Hepatocyte (in vitro differentiated cells): ENCODE results near the gene IGF2BP1. TPM values are rescaled to one million over a fixed set of nuclear protein-coding genes. Genes with fewer than 3 reads are reported as not detected.

Experiments
- DNase-seq: peaks from one replicate; pipeline ENCODE4 v3.0.0-alpha.2; 2016; ENCODE audit warnings: low spot score
- H2AFZ ChIP-seq: fragments of 200-600 bp; sonication (generic); 2 replicates; pipeline ENCODE4 v1.6.0; 2016; ENCODE audit warnings: antibody characterized with exemption, mild to moderate bottlenecking
- H3K27ac ChIP-seq: fragments of 200-600 bp; sonication (generic); 2 replicates; pipeline ENCODE4 v1.5.1; 2016; ENCODE audit warnings: mild to moderate bottlenecking
- H3K27me3 ChIP-seq: fragments of 200-600 bp; sonication (generic); 2 replicates; pipeline ENCODE4 v1.6.1; 2016
- H3K36me3 ChIP-seq: fragments of 200-600 bp; sonication (generic); replicated peaks from 2 replicates; pipeline ENCODE4 v1.5.1; 2016; ENCODE audit warnings: low read depth; ENCODE audit not compliant: insufficient read depth
- H3K4me1 ChIP-seq: fragments of 200-600 bp; sonication (generic); 2 replicates; pipeline ENCODE4 v1.5.1; 2016; ENCODE audit warnings: mild to moderate bottlenecking, moderate library complexity; ENCODE audit not compliant: insufficient read depth
- H3K4me2 ChIP-seq: fragments of 200-600 bp; sonication (generic); 2 replicates; pipeline ENCODE4 v1.6.0; 2016
- H3K4me3 ChIP-seq: fragments of 200-600 bp; sonication (generic); 2 replicates; pipeline ENCODE4 v1.5.1; 2016; ENCODE audit warnings: mild to moderate bottlenecking
- H3K79me2 ChIP-seq: fragments of 200-600 bp; sonication (generic); 2 replicates; pipeline ENCODE4 v1.6.0; 2017; ENCODE audit warnings: mild to moderate bottlenecking
- H3K9me2 ChIP-seq: fragments of 200-600 bp; sonication (generic); replicated peaks from 2 replicates; pipeline ENCODE4 v1.6.0; 2017; ENCODE audit warnings: mild to moderate bottlenecking; ENCODE audit not compliant: insufficient read depth
- H3K9me3 ChIP-seq: fragments of 200-600 bp; sonication (generic); 2 replicates; pipeline ENCODE4 v1.5.1; 2016; ENCODE audit warnings: low read depth, mild to moderate bottlenecking
- H4K20me1 ChIP-seq: fragments of 200-600 bp; sonication (generic); 2 replicates; pipeline ENCODE4 v1.6.0; 2016; ENCODE audit warnings: mild to moderate bottlenecking; ENCODE audit not compliant: insufficient read depth, poor library complexity, severe bottlenecking
- EZH2 ChIP-seq: fragments of 200-600 bp; sonication (generic); IDR thresholded peaks from 2 replicates; pipeline ENCODE4 v1.6.1; 2016; ENCODE audit warnings: antibody characterized with exemption, mild to moderate bottlenecking, borderline replicate concordance
- EZH2phosphoT487 ChIP-seq: fragments of 200-600 bp; sonication (generic); IDR thresholded peaks from one replicate; pipeline ENCODE4 v1.6.1; 2018; ENCODE audit warnings: antibody characterized with exemption, mild to moderate bottlenecking, low read depth, moderate library complexity; ENCODE audit not compliant: unreplicated experiment, severe bottlenecking
- WGBS: methylation state at CpG from one replicate; pipeline ENCODE4 v1.1.6; 2016; ENCODE audit warnings: low lambda C conversion rate; ENCODE audit errors: missing lambda C conversion rate; 5-methylcytosine and 5-hydroxymethylcytosine counted together
- polyA plus RNA-seq: library from polyadenylated mRNA; unstranded; fragments of >200 nt; fragmentation: Nextera tagmentation; extraction: Ambion mirVana; gene quantifications from 2 replicates; pipeline ENCODE4 v1.2.1, GENCODE V29; 2016
- total RNA-seq: library from RNA; depleted of rRNA; stranded (reverse); fragments of >200 nt; gene quantifications from 2 replicates; pipeline ENCODE4 v1.2.3, GENCODE V29; 2014
- TF ChIP-seq, protein P1 (sequence below): fragments of 200-600 bp; sonication (generic); IDR thresholded peaks from 2 replicates; pipeline ENCODE4 v1.5.1; 2016; ENCODE audit warnings: antibody characterized with exemption, mild to moderate bottlenecking; ENCODE audit not compliant: poor library complexity

The IGF2BP1 gene
- total and polyA plus RNA-seq, 2 experiments from 2014 or later = 40.7 to 50.0 TPM

DNA sequence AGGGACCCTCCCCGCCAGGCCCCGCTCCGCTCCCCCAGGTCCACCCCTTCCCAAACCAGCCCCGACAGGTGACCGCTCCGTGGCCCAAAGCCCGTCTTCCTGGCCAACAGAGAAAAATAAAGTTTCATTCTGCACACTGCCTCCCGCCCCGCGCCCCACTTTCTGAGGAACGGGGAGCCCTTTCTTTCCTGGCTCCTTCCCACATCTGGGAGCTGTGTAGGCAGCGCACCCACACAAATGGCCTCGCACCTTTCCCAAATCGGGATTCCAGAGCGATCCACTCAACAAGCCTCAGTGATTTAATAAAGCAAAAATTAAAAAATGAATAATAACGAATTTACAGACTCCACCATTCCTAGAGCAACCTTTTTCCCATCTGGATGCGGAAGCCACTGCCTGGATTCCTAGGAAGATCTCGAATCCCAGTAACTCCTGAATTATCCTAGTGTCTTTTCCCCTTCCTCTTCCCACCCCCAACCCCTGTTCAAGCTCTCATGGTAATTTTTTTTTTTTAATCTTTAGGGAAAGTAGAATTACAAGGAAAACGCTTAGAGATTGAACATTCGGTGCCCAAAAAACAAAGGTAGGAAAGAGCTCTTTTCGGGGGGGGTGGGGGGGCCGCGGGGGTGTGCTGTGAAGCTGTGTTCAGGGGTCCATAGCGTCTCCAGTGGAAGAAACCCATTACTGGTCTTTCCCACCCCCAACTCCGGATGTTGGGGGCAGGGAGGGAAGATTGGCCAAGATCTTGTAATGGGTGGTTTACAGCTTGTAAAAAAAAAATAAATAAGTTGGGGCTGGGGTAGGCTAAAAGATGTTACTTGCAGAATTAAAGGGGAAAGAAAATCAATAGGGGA is 1.6 kb downstream of the IGF2BP1 start:
- Histone ChIP-seq H3K4me2 (peak overlapping the region; percentile 92), H4K20me1 (peaks cover 15% of the 10 kb centered on the region), H2AFZ (peak overlapping the region; percentile 88), H3K79me2 (peaks cover 64% of the 10 kb centered on the region), H3K9me3 (no peaks in the 10 kb centered on the region), H3K9me2 (no peaks in the 10 kb centered on the region), H3K27me3 (no peaks in the 10 kb centered on the region), H3K27ac (peak overlapping the region; percentile 99), H3K36me3 (no peaks in the 10 kb centered on the region), H3K4me3 (peak overlapping the region; percentile 87), H3K4me1 (peaks cover 24% of the 10 kb centered on the region)
- WGBS = 2% methylated on average over 17 of the region's 25 CpGs
- peak; percentile 59 for DNase-seq
- no peak for TF ChIP-seq EZH2phosphoT487
- TF ChIP-seq, protein P1, sequence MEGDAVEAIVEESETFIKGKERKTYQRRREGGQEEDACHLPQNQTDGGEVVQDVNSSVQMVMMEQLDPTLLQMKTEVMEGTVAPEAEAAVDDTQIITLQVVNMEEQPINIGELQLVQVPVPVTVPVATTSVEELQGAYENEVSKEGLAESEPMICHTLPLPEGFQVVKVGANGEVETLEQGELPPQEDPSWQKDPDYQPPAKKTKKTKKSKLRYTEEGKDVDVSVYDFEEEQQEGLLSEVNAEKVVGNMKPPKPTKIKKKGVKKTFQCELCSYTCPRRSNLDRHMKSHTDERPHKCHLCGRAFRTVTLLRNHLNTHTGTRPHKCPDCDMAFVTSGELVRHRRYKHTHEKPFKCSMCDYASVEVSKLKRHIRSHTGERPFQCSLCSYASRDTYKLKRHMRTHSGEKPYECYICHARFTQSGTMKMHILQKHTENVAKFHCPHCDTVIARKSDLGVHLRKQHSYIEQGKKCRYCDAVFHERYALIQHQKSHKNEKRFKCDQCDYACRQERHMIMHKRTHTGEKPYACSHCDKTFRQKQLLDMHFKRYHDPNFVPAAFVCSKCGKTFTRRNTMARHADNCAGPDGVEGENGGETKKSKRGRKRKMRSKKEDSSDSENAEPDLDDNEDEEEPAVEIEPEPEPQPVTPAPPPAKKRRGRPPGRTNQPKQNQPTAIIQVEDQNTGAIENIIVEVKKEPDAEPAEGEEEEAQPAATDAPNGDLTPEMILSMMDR = peak; percentile 39
- no peak for TF ChIP-seq EZH2

DNA sequence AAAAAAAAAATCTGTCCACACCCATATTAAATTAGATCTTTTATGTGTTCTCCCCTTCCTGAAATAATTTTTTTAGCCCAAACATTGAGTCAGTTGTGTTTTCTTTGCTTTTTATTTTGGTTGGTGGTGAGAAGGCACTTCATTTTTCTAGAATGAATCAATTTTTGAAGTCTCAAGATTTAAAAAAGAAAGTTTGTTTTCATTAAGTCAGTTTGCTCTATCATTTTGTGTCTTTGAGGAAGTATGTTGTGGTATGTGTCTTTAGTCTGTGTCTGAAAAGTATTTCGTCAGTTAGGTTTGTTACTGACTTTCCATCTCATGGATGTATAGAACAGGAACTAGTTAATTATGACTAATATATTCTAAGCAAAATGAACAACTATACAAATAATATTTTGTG is 3.8 kb downstream of the IGF2BP1 start:
- Histone ChIP-seq H3K27ac (peak overlapping the region; percentile 99), H3K4me3 (peak overlapping the region; percentile 87), H3K9me2 (no peaks in the 10 kb centered on the region), H3K4me2 (peak overlapping the region; percentile 92), H3K79me2 (peaks cover 85% of the 10 kb centered on the region), H4K20me1 (peaks cover 17% of the 10 kb centered on the region), H3K36me3 (no peaks in the 10 kb centered on the region), H3K4me1 (peaks cover 36% of the 10 kb centered on the region), H3K27me3 (no peaks in the 10 kb centered on the region), H2AFZ (no peak overlapping the region), H3K9me3 (no peaks in the 10 kb centered on the region)
- DNase-seq = peak; percentile 1
- 22% methylated on average over 1 of the region's 1 CpG for WGBS
- TF ChIP-seq EZH2phosphoT487 (no peak), EZH2 (no peak)
- TF ChIP-seq, protein P1 = no peak

DNA sequence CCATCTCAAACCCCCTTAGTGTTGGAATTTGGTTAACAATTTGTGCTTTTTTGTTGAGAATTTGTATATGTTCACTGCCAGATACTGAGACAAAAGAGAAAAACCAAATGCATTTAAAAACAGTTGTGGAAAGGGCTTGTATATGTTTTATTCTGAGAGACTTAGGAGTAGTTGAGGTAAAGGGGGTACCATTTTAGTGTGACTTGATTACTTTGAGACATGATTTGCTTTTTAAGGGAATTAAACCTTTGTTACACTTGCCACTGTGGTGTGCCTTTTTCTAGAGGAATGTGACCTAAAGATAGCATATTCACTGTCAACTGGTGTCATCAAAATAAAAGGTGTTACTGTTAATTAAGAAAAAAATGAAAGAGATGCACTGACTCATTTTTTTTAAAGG is 4.5 kb downstream of the IGF2BP1 start:
- Histone ChIP-seq H3K9me2 (no peaks in the 10 kb centered on the region), H3K27ac (peak overlapping the region; percentile 99), H3K36me3 (no peaks in the 10 kb centered on the region), H3K4me1 (peaks cover 36% of the 10 kb centered on the region), H3K4me2 (peak overlapping the region; percentile 92), H3K79me2 (peaks cover 93% of the 10 kb centered on the region), H3K27me3 (no peaks in the 10 kb centered on the region), H2AFZ (no peak overlapping the region), H3K9me3 (no peaks in the 10 kb centered on the region), H3K4me3 (peak overlapping the region; percentile 87), H4K20me1 (peaks cover 24% of the 10 kb centered on the region)
- TF ChIP-seq EZH2phosphoT487 (no peak), EZH2 (no peak)
- TF ChIP-seq, protein P1 = no peak
- peak; percentile 1 for DNase-seq
